ENCODE results near the gene ZNF473. TPM values are rescaled to one million over a fixed set of nuclear protein-coding genes. Genes with fewer than 3 reads are reported as not detected.
A peak's percentile ranks its signal among the peaks of the same experiment; 100 is the strongest.

Gene ZNF473
- total and polyA plus RNA-seq, 2 of the 13 experiments (the other 11 are each of a cell fraction or from before 2014, with no cell fraction given), result 5.8 to 11.9 TPM

GRCh38 chr19:49987159-49987698 lies 38.6 kb upstream of the ZNF473 start (continued):
- TF ChIP-seq HMGXB3 (CRISPR knock-in tag; IDR thresholded peaks at IDR 0.05; ENCODE audit: borderline replicate concordance) (peak; percentile 99), SMAD1 (CRISPR knock-in tag; IDR thresholded peaks at IDR 0.05; ENCODE audit: borderline replicate concordance, low read depth) (peak; percentile 99), LRRFIP1 (CRISPR knock-in tag; conservative IDR thresholded peaks at IDR 0.05) (peak; percentile 100), ZNF83 (CRISPR knock-in tag; IDR thresholded peaks at IDR 0.05; ENCODE audit: borderline replicate concordance) (peak; percentile 100), NFKBIZ (CRISPR knock-in tag; IDR thresholded peaks at IDR 0.05) (peak; percentile 100), ZNF451 (CRISPR knock-in tag; IDR thresholded peaks at IDR 0.05) (peak; percentile 100), ZZZ3 (CRISPR knock-in tag; IDR thresholded peaks at IDR 0.05; ENCODE audit: borderline replicate concordance) (peak; percentile 99), ZBTB2 (CRISPR knock-in tag; IDR thresholded peaks at IDR 0.05; ENCODE audit: low read depth) (peak; percentile 97), HDAC1 (CRISPR knock-in tag; IDR thresholded peaks at IDR 0.05) (peak; percentile 99), RBM22 (optimal IDR thresholded peaks at IDR 0.05; ENCODE audit: low read length) (no peak), ZNF274 (CRISPR knock-in tag; IDR thresholded peaks at IDR 0.05) (peak; percentile 100), ZBTB7A (CRISPR knock-in tag; IDR thresholded peaks at IDR 0.05) (peak; percentile 100), POLR2G (IDR thresholded peaks at IDR 0.05; ENCODE audit: low read depth, low read length) (no peak), POLR2AphosphoS5 (IDR thresholded peaks at IDR 0.05; ENCODE audit: low read depth, low read length) (no peak), POLR2A (IDR thresholded peaks at IDR 0.05; ENCODE audit: insufficient read depth in 1 of 2, low read depth in 2 of 2, low read length in 2 of 2) (no peak), GATA4 (IDR thresholded peaks at IDR 0.05; ENCODE audit: borderline replicate concordance, low read depth) (no peak)
- TF ChIP-seq, protein P1, sequence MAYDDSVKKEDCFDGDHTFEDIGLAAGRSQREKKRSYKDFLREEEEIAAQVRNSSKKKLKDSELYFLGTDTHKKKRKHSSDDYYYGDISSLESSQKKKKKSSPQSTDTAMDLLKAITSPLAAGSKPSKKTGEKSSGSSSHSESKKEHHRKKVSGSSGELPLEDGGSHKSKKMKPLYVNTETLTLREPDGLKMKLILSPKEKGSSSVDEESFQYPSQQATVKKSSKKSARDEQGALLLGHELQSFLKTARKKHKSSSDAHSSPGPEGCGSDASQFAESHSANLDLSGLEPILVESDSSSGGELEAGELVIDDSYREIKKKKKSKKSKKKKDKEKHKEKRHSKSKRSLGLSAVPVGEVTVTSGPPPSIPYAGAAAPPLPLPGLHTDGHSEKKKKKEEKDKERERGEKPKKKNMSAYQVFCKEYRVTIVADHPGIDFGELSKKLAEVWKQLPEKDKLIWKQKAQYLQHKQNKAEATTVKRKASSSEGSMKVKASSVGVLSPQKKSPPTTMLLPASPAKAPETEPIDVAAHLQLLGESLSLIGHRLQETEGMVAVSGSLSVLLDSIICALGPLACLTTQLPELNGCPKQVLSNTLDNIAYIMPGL (CRISPR knock-in tag; IDR thresholded peaks at IDR 0.05; ENCODE audit: borderline replicate concordance in 1 of 2, low read depth in 1 of 2), result peak; percentile 93 to 98
- TF ChIP-seq, protein P2, sequence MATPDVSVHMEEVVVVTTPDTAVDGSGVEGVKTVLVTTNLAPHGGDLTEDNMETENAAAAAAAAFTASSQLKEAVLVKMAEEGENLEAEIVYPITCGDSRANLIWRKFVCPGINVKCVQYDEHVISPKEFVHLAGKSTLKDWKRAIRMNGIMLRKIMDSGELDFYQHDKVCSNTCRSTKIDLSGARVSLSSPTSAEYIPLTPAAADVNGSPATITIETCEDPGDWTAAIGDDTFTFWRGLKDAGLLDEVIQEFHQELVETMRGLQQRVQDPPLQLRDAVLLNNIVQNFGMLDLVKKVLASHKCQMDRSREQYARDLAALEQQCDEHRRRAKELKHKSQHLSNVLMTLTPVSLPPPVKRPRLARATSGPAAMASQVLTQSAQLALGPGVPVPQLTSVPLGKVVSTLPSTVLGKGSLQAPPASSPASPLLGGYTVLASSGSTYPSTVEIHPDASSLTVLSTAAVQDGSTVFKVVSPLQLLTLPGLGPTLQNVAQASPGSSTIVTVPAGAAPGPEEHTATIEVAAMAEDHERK (CRISPR knock-in tag; IDR thresholded peaks at IDR 0.05; ENCODE audit: low read depth), result peak; percentile 82
